ENCODE data around the gene EMCN.
"Not testable (repeated sequence)": the region's sequence is repeated elsewhere in the genome, so short reads cannot be mapped to it uniquely, and the experiment has no call there.

The EMCN gene

DNA sequence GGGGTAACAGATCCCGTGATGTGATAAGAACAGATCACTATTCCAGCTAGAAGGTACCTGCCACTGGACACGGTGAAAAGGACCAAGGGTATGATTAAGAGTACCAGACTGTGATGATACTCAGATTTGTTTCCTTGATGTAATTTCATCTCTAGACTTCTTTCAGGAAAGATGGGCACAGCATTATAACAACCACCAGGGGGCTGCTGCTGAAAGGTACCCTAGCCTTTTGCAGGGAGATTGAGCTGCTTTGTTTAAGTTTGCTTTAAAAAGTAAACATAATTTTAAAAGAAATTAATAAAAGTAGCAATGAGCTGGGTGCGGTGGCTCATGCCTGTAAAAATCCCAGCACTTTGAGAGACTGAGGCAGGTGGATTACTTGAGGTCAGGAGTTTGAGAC is 145.4 kb downstream of the EMCN start:
- no peak for DNase-seq

DNA sequence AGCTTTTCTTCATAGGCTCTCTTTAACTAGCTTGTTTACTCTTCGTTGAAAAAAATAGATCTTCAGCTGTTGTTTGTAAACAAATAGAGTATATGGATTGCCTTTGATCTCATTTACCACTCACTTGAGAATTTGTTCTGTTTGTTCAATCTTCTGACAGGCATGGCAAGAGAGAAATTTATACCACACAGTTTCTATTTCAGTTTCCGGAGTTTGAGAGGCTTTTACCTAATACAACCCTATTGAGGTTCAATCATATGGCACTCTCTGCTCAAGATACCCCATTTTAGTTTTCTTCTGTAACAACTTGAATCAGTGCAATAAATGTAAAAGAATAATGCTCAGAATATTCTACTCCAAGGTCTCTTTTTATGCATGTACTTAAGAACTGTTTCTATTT is 148.0 kb downstream of the EMCN start:
- no peak for DNase-seq

DNA sequence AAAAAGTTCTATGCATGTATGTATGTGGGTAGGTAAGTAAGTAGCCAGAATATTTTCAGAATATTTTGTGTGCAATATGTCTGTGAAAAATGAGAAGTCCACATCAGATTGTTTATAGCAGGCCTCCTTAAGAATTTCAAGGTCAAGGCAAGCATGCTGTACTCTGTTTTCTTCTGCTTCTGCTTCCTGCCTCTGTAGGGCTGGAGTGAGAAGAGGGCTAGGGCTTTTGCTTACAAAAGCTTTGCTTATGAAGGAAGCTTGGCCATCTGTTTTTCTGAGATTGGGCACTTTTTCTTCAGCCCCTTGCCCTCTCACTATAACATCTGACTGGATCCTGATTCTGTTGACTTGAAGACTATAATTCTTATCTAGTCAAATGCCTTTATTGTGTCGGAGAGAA is 150.4 kb downstream of the EMCN start:
- DNase-seq = no peak

DNA sequence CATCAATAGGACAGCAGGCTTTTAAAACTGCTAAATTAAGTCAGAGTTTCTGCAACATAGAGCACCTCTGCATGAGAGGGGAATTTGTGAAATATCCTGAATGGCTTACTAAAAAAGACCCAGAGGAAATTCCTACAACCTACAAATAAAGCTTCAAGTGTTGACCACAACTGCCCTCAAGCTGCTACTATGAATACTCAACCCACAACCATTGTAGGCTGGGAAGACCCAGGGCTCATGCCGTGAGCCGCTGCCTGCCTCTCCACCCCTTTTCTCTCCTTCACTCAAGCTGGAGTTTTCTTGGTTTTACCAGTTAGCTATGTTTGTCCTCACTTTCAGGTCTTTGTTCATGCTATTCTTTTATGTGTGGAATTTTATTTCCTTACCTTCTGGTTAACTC is 151.6 kb downstream of the EMCN start:
- no peak for DNase-seq

DNA sequence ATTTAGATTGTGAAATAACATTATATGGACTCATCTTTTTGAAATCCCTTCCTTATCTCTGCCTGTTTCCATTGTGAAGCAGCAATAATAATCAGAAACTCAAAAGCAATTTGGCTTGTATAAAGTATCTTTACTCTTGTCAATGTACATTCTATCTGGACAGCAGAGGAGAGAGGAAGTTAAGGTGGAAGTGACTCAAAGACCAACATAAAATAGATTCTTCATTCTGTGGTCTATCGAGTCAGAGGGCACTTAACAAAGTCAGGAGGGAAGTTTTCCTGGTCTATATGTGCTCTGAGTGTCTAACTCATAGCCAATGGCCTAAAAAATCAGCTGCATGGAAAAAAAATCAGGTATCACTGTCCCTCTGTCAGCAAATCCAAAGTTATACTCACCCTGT is 155.5 kb downstream of the EMCN start:
- no peak for DNase-seq

DNA sequence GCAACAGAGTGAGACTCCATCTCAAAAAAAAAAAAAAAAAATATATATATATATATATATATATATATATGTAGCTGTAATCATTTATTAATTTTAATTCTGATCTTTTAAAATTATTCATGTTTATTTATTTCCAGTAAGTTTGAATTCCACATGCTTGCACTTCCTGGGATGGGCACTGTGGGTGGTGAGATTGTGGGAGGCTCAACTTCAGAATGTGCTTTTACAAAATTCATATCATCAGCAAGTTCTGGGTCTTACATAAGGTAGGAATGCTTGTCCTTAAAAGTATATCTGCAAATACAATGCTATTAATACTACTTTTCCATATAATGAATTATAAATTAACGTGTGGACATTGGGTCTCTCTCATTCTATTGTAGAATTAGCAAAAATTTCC is 156.5 kb downstream of the EMCN start:
- DNase-seq = no peak

DNA sequence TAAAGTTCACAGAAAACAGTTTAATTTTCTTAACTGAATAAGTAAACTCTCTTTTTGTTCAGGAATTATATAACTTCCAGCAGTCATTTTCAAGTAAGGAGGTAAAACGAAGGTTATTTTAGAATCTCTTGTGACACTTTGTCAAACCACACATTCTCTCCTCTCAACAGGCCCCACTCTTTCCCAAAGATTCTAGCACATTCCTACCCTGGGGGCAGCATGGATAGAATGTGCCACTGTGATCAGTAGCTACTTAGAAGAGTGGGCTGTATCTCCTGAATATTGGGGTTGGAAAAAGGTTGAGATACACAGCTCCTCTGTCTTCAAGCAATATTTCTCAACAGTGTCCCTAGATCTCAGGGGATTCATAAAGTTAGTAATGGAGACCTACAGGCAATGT is 157.6 kb downstream of the EMCN start:
- DNase-seq = no peak

DNA sequence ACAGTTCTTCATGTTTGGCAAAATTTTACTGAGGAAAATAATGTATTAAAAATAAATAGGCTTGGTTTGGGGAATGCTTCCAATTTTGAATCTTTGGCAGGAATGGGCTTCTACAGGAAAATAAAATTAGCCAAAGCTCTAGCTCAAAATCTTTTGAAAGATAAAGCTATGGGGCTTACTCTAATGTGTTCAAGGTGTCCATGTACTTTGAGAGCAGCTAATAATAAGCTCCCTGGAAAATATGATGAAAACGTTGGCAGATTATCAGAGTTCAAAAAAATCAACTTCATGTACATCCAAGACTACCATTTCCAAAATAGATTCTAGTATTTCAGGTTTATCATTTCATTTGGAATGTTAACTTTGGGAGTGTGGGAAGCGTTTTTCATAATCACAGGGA is 158.4 kb downstream of the EMCN start:
- no peak for DNase-seq

DNA sequence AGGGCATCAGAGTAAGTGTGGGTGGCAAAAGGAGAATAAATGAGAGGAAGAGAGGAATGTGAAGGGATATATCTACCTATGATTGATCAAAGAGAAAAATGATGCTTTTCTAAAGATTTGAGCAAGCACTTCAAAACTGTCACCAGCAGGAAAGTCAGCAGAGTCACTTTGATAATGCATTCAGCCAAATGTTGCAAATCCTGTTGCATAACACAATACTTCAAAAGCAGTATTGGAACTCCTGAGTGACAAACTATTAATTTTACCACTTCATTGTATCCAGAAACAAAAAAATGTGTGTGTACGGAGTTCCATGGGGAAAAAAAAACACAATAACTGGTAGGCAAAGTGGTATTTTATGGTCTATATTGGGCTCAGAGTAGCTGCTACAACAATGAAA is 160.3 kb downstream of the EMCN start:
- DNase-seq = no peak

DNA sequence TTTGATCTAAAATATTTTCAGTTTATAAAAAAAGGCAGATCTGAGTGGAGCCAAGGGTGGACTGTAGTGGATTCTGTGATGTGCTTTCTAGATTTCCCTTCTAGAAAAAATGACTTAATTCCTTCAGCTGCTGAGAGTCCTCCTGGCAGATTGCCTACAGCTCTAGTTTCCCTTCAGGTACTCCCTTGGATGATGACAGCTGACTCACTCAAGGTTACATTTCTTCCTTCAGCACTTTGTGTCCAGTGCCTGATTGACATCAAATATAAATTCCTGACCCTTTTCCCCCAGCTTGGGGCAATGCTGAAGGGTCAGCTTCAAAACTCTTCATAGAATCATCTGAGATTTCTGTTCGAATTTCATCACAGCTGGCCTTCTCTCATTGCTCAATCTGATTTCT is 161.7 kb downstream of the EMCN start:
- no peak for DNase-seq

DNA sequence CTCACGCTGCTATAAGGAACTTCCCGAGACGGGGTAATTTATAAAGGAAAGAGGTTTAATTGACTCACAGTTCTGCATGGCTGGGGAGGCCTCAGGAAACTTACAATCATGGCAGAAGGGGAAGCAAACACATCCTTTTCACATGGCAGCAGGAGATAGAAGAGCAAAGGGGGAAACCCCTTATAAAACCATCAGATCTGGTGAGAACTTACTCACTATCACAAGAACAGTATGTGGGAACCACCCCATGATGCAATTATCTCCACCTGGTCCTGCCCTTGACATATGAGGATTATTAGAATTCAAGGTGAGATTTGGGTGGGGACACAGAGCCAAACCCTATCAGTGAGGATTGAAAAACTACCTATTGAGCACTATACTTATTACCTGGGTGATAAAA is 165.5 kb downstream of the EMCN start:
- DNase-seq = not testable (repeated sequence)

DNA sequence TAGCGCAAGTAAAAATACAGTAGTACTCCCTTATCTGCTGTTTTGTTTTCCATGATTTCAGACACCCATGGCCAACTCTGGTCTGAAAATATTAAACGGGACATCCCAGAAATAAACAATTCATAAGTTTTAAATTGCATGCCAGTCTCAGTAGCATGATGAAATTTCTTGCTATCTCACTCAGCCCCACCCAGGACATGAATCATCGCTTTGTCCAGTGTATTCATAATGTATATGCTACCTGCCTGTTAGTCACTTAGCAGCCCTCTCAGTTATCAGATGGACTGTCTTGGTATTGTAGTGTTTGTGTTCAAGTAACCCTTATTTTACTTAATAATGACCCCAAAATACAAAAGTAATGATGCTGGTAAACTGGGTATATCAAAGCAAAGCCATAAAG is 169.3 kb downstream of the EMCN start:
- no peak for DNase-seq

DNA sequence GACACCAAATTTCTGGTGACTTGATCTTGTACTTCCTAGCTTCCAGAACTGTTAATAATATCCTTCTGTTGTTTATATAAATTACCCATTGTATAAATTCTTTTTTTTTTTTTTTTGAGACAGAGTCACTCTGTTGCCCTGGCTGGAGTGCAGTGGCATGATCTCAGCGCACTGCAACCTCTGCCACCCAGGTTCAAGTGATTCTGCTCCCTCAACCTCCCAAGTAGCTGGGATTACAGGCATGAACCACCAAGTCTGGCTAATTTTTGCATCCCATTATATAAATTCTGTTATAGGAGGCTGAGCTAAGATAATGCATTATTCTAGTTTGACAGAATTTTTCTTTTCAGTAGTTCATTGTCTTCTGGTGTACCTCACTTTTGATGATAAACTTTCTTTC is 170.6 kb downstream of the EMCN start:
- DNase-seq = no peak

DNA sequence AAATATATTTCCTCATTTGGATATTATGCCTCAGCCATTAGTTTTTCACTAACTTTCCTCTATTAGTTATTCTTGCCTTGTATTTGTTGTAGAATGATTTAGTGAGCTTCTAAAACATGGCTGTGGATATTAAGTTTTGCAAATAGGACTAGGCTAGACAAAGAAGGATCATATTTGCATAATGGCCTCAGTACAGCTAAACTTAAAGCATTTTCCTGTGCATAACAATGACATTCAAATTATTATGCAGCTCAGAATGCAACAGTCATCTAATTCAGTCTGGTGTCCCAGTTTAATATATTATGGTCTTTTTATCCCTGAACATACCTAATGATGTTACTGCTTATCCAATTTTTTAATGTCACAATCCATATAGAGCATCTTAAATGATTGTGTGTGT is 172.2 kb downstream of the EMCN start:
- DNase-seq = no peak
